ENCODE data around the gene TCF7L2.
"Not testable (repeated sequence)": the region's sequence is repeated elsewhere in the genome, so short reads cannot be mapped to it uniquely, and the experiment has no call there.

DNA sequence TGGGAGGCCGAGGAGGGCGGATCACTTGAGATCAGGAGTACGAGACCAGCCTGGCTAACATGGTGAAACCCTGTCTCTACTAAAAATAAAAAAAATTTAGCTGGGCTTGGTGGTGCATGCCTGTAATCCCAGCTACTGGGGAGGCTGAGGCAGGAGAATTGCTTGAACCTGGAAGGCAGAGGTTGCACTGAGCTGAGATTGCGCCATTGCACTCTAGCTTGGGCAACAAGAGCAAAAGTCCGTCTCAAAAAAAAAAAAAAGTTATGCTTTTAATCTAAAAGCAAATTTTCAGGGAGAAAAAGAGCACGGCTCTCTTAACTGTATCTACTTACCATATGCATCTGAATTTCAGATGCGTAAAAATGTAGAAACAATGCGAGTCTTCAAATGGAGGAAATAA lies 116.1 kb downstream of the TCF7L2 start:
- not testable (repeated sequence) for TF ChIP-seq POLR2AphosphoS5 (IDR thresholded peaks at IDR 0.05; ENCODE audit: low read depth, low read length); TCF7L2 (IDR thresholded peaks at IDR 0.05; ENCODE audit: low read depth, low read length); CTCF (IDR thresholded peaks at IDR 0.05)
